ENCODE data around the gene PIK3R6. TPM values are rescaled to one million over a fixed set of nuclear protein-coding genes. Genes with fewer than 3 reads are reported as not detected.

Gene PIK3R6
- total and polyA plus RNA-seq, 2 of the 13 experiments (the other 11 are each of a cell fraction or from before 2014, with no cell fraction given) = not detected

DNA sequence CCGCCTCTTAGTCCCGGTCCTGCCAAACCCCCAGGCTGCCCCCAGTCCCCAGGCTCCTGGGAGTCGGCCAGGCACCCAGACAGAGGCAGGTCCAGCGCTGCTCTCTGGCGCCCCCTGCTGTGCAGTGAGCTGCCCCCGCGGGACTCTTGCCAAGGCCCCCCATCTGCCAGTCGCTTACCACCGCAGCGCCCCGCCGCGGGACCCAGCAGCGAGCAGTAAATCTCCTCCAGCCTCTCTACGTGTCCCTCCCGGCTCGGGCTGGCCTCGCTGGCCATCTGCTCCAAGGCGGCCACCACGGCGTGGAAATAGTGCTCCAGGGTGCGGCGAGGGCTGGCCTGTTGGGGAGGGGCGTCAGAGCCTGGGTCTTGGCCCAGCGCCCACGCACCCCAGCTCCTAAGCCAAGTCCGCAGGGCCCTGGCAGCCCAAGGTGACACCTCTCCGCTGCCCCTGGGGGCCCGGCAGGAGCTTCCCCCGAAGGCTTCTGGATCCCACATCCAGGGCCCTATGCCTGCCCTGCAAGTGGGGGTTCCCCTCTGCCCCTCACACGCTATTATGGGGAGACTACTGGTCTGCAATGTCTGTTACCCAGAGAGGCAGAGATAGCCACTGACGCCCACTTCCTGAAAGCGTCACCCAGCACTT, 34.6 kb downstream of the PIK3R6 start:
- no peak overlapping the region for H2AFZ ChIP-seq (ENCODE audit: low read length)
- 64% methylated on average over 12 of the region's 33 CpGs for WGBS (ENCODE audit: low lambda C conversion rate)
- H3K4me3 ChIP-seq (replicated peaks in 1 of 3; ENCODE audit: insufficient read depth in 1 of 3, low read depth in 2 of 3, low read length in 3 of 3) = no peak overlapping the region
- POLR2A ChIA-PET = no interaction called here
- FAIRE-seq (no peak), ATAC-seq (peak; percentile 64), DNase-seq (ENCODE audit: low spot score) (no peak)
- no peaks in the 10 kb centered on the region for H3K9me3 ChIP-seq (ENCODE audit: low read length)
- H3K79me2 ChIP-seq (ENCODE audit: insufficient read depth, low read length) = no peaks in the 10 kb centered on the region
- H3K4me2 ChIP-seq (ENCODE audit: low read depth, low read length) = no peak overlapping the region
- no peak overlapping the region for H3K27ac ChIP-seq (ENCODE audit: extremely low read length, insufficient read depth, low read length)
- H3K27me3 ChIP-seq (ENCODE audit: control insufficient read depth in 1 of 2, insufficient read depth in 2 of 2, low read length in 2 of 2) = peaks cover 3 to 13% of the 10 kb centered on the region in 2 experiments; a peak in 3 of 5 replicates
- CTCF ChIA-PET (ENCODE audit: low intra/inter-chr PET ratio, low total read pairs) = no interaction called here
- H4K20me1 ChIP-seq (ENCODE audit: insufficient read depth, low read length) = no peaks in the 10 kb centered on the region
- H3K36me3 ChIP-seq (replicated peaks in 1 of 2; ENCODE audit: control insufficient read depth in 1 of 2, insufficient read depth in 2 of 2, low read length in 2 of 2) = no peaks in the 10 kb centered on the region
- BruUV-seq (replicated peaks) = no TSS peak
- in situ Hi-C loops (cut with HindIII; ENCODE audit: extremely low pct_ligation_motif_present, low pct_unique_long_range_greater_than_20kb) = no loop called here
- intact Hi-C loops (cut with micrococcal nuclease; ENCODE audit: unreplicated experiment) = no loop called here
- no peak overlapping the region for H3K9ac ChIP-seq (ENCODE audit: insufficient read depth, low read depth, low read length)
- no peaks in the 10 kb centered on the region for H3K4me1 ChIP-seq (ENCODE audit: insufficient read depth, low read length)
- TF ChIP-seq, protein P1, sequence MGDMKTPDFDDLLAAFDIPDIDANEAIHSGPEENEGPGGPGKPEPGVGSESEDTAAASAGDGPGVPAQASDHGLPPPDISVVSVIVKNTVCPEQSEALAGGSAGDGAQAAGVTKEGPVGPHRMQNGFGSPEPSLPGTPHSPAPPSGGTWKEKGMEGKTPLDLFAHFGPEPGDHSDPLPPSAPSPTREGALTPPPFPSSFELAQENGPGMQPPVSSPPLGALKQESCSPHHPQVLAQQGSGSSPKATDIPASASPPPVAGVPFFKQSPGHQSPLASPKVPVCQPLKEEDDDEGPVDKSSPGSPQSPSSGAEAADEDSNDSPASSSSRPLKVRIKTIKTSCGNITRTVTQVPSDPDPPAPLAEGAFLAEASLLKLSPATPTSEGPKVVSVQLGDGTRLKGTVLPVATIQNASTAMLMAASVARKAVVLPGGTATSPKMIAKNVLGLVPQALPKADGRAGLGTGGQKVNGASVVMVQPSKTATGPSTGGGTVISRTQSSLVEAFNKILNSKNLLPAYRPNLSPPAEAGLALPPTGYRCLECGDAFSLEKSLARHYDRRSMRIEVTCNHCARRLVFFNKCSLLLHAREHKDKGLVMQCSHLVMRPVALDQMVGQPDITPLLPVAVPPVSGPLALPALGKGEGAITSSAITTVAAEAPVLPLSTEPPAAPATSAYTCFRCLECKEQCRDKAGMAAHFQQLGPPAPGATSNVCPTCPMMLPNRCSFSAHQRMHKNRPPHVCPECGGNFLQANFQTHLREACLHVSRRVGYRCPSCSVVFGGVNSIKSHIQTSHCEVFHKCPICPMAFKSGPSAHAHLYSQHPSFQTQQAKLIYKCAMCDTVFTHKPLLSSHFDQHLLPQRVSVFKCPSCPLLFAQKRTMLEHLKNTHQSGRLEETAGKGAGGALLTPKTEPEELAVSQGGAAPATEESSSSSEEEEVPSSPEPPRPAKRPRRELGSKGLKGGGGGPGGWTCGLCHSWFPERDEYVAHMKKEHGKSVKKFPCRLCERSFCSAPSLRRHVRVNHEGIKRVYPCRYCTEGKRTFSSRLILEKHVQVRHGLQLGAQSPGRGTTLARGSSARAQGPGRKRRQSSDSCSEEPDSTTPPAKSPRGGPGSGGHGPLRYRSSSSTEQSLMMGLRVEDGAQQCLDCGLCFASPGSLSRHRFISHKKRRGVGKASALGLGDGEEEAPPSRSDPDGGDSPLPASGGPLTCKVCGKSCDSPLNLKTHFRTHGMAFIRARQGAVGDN (CRISPR knock-in tag; IDR thresholded peaks at IDR 0.05) = peak; percentile 14; the same call in 1 of the 2 replicates
- TF ChIP-seq HNRNPLL (IDR thresholded peaks at IDR 0.05; ENCODE audit: low read depth, low read length, poor library complexity, severe bottlenecking) (peak; percentile 13), ZNF768 (CRISPR knock-in tag; IDR thresholded peaks at IDR 0.05) (peak; percentile 10; the same call in 1 of the 2 replicates), ZNF816 (CRISPR knock-in tag; IDR thresholded peaks at IDR 0.05; ENCODE audit: borderline replicate concordance) (no peak), STAG1 (CRISPR knock-in tag; IDR thresholded peaks at IDR 0.05) (peak; percentile 27; the same call in 1 of the 2 replicates), NCOR1 (IDR thresholded peaks at IDR 0.05; ENCODE audit: borderline replicate concordance, low read length) (no peak), NPAS2 (CRISPR knock-in tag; IDR thresholded peaks at IDR 0.05; ENCODE audit: borderline replicate concordance) (no peak), ZNF205 (CRISPR knock-in tag; IDR thresholded peaks at IDR 0.05) (no peak), BCL6 (CRISPR knock-in tag; IDR thresholded peaks at IDR 0.05) (no peak)
- TF ChIP-seq, protein P2, sequence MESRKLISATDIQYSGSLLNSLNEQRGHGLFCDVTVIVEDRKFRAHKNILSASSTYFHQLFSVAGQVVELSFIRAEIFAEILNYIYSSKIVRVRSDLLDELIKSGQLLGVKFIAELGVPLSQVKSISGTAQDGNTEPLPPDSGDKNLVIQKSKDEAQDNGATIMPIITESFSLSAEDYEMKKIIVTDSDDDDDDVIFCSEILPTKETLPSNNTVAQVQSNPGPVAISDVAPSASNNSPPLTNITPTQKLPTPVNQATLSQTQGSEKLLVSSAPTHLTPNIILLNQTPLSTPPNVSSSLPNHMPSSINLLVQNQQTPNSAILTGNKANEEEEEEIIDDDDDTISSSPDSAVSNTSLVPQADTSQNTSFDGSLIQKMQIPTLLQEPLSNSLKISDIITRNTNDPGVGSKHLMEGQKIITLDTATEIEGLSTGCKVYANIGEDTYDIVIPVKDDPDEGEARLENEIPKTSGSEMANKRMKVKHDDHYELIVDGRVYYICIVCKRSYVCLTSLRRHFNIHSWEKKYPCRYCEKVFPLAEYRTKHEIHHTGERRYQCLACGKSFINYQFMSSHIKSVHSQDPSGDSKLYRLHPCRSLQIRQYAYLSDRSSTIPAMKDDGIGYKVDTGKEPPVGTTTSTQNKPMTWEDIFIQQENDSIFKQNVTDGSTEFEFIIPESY (CRISPR knock-in tag; IDR thresholded peaks at IDR 0.05) = peak; percentile 58; the same call in 1 of the 2 replicates
- TF ChIP-seq, protein P3, sequence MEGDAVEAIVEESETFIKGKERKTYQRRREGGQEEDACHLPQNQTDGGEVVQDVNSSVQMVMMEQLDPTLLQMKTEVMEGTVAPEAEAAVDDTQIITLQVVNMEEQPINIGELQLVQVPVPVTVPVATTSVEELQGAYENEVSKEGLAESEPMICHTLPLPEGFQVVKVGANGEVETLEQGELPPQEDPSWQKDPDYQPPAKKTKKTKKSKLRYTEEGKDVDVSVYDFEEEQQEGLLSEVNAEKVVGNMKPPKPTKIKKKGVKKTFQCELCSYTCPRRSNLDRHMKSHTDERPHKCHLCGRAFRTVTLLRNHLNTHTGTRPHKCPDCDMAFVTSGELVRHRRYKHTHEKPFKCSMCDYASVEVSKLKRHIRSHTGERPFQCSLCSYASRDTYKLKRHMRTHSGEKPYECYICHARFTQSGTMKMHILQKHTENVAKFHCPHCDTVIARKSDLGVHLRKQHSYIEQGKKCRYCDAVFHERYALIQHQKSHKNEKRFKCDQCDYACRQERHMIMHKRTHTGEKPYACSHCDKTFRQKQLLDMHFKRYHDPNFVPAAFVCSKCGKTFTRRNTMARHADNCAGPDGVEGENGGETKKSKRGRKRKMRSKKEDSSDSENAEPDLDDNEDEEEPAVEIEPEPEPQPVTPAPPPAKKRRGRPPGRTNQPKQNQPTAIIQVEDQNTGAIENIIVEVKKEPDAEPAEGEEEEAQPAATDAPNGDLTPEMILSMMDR (CRISPR knock-in tag; IDR thresholded peaks at IDR 0.05) = peak; percentile 63
- TF ChIP-seq, protein P4, sequence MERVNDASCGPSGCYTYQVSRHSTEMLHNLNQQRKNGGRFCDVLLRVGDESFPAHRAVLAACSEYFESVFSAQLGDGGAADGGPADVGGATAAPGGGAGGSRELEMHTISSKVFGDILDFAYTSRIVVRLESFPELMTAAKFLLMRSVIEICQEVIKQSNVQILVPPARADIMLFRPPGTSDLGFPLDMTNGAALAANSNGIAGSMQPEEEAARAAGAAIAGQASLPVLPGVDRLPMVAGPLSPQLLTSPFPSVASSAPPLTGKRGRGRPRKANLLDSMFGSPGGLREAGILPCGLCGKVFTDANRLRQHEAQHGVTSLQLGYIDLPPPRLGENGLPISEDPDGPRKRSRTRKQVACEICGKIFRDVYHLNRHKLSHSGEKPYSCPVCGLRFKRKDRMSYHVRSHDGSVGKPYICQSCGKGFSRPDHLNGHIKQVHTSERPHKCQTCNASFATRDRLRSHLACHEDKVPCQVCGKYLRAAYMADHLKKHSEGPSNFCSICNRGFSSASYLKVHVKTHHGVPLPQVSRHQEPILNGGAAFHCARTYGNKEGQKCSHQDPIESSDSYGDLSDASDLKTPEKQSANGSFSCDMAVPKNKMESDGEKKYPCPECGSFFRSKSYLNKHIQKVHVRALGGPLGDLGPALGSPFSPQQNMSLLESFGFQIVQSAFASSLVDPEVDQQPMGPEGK (CRISPR knock-in tag; IDR thresholded peaks at IDR 0.05) = peak; percentile 53; the same call in 1 of the 2 replicates

Data from HepG2 (cell line).